Activated CD8-positive, alpha-beta memory T cell treated with anti-CD3 and anti-CD28 coated beads, Interleukin-2, amount 50 U/mL, for 4 hours (primary cell): ENCODE measurements around the gene ZC3H7A.
A peak's percentile ranks its signal among the peaks of the same experiment; 100 is the strongest.
"Not testable (repeated sequence)": the region's sequence is repeated elsewhere in the genome, so short reads cannot be mapped to it uniquely, and the experiment has no call there.

Experiments used
- DNase-seq: peaks from one replicate; pipeline ENCODE4 v3.0.0-alpha.2; 2020

Gene ZC3H7A

GRCh38 chr16:11799509-11800381 is 2.7 kb upstream of the ZC3H7A start:
- DNase-seq, result no peak

GRCh38 chr16:11799017-11799381 is 1.9 kb upstream of the ZC3H7A start:
- DNase-seq, result no peak

DNA sequence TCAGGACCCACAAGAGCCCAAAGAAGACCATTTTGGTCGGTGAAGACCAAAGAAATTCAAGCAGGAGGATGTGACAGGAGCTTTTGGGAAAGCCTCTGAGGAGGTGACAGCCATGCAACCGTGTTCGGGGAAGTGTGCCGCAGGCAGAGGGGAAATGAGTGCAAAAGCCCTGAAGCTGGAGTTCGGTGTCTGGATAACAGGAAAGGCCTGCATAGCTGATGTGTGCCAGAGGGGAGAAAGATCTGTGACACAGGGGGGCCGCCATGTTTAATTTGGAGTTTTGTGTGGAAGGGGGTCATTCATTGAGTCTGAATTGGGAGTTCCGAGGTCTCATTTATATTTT is 870 bp upstream of the ZC3H7A start:
- DNase-seq, result no peak

DNA sequence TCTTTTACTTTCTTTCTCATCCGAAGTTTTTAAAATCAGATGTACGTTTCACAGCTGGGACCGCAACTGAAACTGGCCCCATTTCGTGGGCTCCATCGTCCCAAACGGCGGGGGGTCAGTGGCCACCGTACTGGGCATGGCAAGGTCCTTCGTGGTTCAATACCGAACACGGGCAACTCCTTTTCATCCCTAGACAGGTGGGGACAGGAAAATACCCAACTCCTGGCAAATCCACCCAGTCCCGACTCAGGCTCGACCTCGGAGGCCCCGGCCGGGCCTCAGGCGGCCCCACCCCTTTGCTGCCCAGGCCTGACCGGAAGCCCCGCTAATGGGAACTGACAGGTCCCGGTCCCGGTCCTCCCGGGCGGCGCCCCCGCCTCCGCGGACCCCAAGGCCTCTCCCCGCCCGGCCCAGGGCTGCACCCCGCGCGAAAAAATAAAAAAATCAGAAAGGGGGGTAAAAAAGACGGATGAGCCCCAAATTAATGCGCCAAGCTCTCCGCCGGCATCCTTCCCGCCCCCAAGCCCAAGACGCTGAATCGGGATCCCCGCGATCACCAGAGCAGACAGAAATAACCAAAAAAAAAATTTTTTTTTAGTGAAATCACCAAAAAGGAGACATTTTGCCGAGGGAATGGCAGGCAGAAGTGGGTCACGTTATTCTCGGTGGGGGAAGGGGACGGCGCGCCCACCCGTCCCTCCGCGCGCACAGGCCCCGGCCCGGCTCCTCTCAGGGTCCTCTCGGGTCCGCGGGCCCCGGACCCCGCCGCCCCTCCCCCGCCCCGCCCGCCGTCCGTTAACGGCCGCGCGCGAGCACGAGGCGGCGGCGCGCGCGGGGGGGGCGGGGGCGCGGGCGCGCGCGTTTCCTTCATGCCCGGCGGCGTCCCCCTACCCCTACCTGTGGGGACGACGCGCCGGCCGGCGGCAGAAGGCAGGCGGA is 562 bp downstream of the ZC3H7A start:
- DNase-seq, result peak; percentile 19

DNA sequence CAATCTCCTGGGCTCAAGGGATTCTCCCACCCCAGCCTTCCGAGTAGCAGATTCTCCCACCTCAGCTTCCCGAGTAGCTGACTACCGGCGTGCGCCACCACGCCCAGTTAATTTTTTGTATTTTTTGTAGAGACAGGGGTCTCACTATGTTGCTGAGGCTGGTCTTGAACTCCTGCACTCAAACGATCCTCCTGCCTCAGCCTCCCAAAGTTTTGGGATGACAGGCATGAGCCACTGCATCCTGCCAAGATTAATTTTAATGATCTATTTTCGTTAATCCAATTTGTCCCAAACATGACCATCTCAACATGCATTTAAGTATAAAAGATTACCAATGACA is 1.2 kb downstream of the ZC3H7A start:
- no peak for DNase-seq

DNA sequence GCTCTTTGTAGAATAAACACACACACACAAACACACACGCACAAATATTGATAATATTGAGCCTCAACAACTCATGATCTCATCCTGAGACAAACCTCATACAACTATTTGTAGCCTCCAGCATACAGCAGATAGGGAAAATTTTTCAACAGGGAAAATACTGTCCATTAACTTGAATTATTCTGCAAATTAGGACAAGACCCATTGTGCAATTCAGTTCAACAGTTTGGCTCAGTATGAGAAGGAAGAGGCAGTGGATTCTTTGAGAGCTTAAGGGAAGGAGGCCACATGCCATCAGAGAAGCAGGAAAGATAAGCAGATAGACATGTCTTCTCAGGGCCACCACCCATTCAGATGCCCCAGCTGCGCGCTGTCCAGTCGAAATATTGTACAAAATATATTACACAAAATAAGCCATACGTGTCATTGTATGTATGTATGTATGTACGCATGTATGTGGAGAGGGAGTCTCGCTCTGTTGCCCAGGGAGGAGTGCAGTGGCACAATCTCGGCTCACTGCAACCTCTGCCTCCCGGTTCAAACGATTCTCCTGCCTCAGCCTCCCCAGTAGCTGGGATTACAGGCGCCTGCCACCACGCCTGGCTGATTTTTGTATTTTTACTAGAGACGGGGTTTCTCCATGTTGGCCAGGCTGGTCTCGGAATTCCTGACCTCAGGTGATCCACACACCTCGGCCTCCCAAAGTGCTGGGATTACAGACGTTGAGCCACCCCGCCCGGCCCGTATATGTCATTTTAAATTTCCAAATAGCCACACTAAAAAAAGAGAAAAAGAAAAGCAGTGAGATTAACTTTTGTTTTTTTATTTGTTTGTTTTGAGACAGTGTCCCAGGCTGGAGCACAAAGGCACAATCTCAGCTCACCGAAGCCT is 1.8 kb downstream of the ZC3H7A start:
- no peak for DNase-seq

DNA sequence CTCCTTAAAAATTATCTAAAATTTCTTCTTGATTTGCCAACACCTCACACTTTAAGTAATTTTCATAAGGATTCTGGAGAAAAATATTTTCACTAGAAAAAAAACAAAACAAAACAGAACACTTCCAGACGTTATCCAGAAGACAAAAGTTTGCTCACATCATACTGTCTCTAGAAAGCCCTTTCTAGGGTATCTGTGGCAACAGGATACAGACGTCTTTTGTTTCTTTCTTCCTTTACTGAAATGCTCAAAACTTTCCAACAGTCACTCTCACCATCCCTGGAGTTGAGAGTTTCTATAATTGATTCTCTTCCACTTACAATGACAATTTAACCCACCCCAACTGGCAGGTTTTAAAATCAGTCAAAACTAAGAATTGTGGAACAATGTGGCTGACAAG is 2.6 kb downstream of the ZC3H7A start:
- no peak for DNase-seq

- DNase-seq, result no peak
These were observed 3.2 kb downstream of the ZC3H7A start for GRCh38 chr16:11793840-11794239.

- DNase-seq, result no peak
These were observed 4.4 kb downstream of the ZC3H7A start for GRCh38 chr16:11792410-11793241.

- DNase-seq, result no peak
These were observed 5.8 kb downstream of the ZC3H7A start for GRCh38 chr16:11791144-11791828.

GRCh38 chr16:11788914-11789313 is 8.1 kb downstream of the ZC3H7A start:
- DNase-seq, result no peak

DNA sequence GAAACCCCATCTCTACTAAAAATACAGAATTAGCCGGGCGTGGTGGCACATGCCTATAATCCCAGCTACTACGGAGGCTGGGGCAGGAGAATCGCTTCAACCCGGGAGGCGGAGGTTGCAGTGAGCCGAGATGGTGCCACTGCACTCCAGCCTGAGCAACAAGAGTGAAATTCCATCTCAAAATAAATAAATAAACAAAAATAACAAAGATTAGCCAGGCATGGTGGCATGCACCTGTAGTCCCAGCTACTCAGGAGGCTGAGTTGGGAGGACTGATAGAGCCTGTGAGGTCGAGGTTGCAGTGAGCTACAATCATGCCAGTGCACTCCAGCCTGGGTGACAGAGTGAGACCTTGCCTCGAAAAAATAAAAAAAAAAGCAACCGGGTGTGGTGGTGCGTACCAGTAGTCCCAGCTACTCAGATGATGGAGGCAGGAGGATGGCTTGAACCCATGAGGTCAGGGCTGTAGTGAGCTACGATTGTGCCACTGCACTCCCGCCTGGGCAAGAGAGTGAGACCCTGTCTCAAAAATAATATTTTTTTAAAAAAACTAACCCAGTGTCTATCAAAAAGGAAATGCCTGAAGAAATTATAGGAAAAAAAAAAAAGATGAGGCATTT is 12.0 kb downstream of the ZC3H7A start:
- DNase-seq, result not testable (repeated sequence)

- DNase-seq, result not testable (repeated sequence)
These were observed 12.7 kb downstream of the ZC3H7A start for GRCh38 chr16:11784381-11784780.

GRCh38 chr16:11784038-11784369 is 13.1 kb downstream of the ZC3H7A start:
- DNase-seq, result no peak

DNA sequence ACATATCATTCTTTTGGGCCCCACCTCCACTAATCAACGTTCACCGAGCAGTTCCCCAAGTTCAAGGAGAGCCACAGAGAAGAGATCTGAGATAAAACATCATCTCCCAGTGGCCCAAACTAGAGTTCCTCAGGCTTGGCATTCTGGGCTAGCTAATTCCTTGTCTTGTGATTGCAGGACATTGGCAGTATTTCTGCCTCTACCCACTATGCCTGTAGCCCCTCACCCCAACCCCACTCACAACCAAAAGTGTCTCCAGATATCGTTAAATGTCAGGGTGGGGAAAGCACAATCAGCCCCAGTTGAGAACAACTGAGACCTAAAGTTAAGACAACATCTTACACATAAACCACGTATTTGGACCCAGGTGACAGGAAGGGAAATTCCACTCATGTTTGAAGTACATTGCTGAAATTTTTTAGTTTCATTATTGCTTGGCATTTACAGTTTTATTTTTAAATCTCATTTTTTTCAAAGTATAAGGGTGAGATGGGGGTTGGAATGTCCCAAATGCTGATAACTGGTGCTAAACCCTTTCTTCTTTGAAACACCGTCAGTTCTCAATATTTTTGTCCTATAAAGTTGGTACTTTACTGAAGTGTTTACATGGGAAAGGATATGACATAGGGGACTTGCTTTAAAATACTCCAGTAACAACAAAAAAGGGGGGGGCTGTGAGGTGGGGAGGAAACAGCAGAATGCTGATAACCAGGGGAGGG is 13.6 kb downstream of the ZC3H7A start:
- DNase-seq, result peak; percentile 33

- DNase-seq, result no peak
These were observed 15.3 kb downstream of the ZC3H7A start for GRCh38 chr16:11781773-11782172.

- no peak for DNase-seq
These were observed 15.9 kb downstream of the ZC3H7A start for GRCh38 chr16:11780991-11781680.

DNA sequence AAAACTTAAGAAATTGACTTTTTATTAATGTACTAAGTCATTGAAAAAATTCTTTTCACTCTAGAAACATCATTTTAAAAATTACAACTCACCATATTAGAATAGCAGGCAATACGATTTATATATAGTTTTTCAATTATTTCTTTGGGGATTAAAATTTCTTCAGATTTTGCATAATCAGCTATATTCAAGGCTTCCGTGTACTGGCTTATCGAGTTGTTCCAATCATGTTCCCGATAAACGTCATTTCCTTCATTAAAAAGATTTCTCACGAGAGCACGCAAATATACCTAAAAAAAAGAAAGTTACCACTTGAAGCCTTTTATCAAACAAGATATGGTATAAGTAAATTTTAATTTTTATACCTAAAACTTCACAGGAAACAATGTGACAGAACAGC is 18.0 kb downstream of the ZC3H7A start:
- no peak for DNase-seq

DNA sequence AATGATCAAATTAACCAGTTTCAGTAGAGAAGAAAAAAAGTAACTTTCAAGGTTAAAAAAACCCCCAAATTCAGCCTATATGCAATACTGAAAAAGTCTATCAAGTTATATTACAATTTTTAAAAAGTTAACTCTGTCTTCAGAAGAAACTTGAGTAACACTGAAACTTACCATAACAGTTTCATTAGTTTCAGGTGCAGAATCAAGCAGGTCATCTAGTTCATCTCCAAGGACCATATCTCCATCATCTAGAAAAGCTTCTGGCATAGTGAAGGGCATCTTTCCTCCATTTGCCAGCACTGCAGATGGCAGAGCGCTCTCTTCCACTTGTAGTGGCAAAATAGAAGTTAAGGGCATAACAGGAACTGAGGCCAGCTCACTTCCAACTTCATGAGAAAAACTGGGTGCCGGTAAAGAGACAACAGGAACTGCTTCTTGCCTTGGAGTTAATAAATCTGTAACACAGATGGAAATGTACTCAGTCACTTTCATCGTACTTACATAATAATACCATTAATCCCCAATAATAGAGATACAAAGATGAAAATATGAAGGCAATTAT is 22.9 kb downstream of the ZC3H7A start:
- DNase-seq, result no peak

- no peak for DNase-seq
These were observed 28.2 kb downstream of the ZC3H7A start for GRCh38 chr16:11768849-11769248.
